LNCaP clone FGC (cell line): ENCODE measurements around the gene CES3.

ENCODE experiments used
- DNase-seq: peaks from one replicate; pipeline ENCODE4 v3.0.0-alpha.2; 2011; ENCODE audit warnings: low read depth
- H3K4me3 ChIP-seq: 2 replicates; pipeline ENCODE4 v1.5.1; 2011; ENCODE audit warnings: mild to moderate bottlenecking, low read depth, low read length, control low read depth
- TF ChIP-seq, protein P1 (sequence below): IDR thresholded peaks from 2 replicates; pipeline ENCODE4 v1.5.1; 2012; ENCODE audit warnings: mild to moderate bottlenecking; ENCODE audit not compliant: control insufficient read depth, insufficient read depth; ENCODE audit errors: extremely low read depth

CES3 gene

DNA sequence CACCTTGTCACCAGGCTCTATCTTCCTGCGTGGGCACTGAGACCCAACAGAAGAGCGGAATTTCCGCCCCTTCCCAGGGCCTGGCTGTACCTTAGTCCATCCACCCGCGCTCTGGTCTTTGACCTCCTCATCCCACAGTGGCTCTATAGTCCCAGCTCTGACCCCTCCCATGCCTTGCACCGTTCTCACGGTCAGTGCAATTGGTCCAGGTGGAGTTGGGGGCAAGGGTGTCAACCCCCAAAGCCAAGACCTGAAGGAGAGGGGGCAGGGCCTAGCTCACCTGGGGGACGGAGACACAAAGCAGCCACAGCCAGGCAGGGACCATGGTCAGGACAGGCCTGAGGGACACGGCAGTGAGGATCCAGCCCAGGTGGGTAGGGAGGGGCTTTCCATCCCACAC is 43.3 kb upstream of the CES3 start:
- TF ChIP-seq, protein P1, sequence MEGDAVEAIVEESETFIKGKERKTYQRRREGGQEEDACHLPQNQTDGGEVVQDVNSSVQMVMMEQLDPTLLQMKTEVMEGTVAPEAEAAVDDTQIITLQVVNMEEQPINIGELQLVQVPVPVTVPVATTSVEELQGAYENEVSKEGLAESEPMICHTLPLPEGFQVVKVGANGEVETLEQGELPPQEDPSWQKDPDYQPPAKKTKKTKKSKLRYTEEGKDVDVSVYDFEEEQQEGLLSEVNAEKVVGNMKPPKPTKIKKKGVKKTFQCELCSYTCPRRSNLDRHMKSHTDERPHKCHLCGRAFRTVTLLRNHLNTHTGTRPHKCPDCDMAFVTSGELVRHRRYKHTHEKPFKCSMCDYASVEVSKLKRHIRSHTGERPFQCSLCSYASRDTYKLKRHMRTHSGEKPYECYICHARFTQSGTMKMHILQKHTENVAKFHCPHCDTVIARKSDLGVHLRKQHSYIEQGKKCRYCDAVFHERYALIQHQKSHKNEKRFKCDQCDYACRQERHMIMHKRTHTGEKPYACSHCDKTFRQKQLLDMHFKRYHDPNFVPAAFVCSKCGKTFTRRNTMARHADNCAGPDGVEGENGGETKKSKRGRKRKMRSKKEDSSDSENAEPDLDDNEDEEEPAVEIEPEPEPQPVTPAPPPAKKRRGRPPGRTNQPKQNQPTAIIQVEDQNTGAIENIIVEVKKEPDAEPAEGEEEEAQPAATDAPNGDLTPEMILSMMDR, result no peak

DNA sequence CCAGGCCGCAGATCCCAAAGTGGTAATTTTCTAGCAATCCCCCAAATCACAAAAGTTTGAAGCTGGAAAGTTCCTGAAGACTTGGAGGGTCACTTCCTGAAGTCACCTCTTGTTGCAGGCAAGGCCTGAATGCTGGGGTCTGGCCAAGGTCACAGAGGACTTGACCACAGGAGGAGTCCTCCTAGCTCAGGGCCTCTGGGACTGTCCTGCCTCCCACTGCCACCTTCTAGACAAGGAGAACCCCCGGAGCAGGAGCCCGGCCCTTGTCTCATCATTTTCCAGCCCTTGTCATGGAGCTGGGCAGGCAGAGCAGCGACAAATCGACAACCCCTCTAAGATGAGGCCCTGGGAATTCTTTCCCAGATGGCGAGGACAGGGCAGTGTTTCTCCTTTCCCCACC is 42.7 kb upstream of the CES3 start:
- no peak overlapping the region for H3K4me3 ChIP-seq
- no peak for DNase-seq
- TF ChIP-seq, protein P1, result no peak

More for the DNA sequence above, 43.3 kb upstream of the CES3 start:
- H3K4me3 ChIP-seq, result no peak overlapping the region
- no peak for DNase-seq

DNA sequence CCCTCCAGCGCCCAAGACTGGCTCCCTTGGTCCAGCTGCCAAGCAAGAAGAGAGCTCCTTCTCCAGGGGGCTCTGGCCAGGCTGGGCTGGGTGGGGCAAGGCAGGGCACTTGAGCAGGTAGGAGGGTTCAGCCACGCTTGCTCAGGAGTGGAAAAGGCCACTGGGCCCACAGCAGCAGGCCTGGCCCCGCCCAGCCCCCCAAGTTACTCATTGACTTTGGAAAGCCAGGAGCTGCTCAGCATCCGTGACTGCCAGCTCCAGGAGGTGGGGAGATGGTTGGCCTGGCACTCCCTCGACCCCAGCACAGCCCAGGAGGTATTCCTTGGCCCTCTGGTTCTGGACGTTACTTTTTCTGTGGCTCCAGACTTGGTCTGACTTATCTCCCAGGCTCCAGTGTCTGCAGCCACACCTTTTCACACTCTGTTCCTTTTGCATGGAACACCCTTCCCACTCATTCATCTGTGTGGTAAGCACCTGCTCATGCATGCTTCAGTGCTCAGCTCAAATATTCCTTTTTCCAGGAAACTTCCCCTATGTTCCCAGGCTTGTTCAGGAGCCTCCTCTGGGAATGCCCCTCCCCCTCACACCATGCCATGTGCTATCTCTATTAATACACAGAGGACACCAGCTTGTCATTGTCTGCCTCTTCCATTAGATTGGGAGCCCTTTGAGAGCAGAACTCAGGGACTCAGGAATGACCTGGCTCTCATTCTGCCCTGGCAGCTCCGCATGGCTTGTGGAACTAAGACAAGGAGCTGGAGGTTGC is 42.1 kb upstream of the CES3 start, which contains the start of gene CDH16:
Gene CDH16 (minus strand): TSS at position 83 of the 766 bp plus-strand sequence. CDS start 820 bp downstream, outside the sequence.
- no peak for DNase-seq
- TF ChIP-seq, protein P1, result no peak
- no peak within 1 kb of the TSS for H3K4me3 ChIP-seq

DNA sequence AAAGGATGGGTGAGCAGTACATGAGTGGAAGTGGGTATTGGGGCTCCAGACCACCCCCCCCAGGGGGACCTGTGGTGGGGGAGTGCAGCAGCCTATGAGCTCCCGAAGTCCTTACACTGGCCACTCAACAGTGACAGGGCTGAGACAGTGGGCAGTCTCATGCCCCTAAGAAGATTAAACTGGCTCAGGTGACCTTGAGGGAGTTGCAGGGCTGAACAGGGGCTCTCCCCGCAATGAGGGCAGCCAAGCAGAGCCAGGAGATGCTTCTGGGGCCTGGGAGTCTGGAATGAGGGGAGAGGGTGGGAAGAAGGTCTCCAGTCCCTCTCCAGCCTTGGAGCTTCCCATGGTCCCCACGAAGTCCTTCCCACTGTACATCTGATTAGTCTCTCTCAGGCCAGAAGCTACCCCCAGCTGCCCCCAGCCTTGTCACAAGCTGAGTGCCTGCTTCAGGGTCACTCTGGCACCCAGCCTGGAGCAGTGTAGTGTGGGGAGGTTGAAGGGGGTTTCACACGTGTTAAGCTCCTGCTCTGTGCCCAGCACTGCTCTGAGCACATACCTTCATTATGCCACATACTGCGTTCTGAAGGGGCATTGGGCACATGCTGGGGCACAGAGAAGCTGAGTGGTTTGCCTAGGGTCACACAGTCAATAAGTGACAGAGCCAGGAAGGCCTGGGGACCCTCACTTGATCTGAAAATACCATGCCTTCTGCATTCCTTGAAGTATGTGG is 41.3 kb upstream of the CES3 start:
- no peak for DNase-seq
- no peak overlapping the region for H3K4me3 ChIP-seq
- TF ChIP-seq, protein P1, result no peak

DNA sequence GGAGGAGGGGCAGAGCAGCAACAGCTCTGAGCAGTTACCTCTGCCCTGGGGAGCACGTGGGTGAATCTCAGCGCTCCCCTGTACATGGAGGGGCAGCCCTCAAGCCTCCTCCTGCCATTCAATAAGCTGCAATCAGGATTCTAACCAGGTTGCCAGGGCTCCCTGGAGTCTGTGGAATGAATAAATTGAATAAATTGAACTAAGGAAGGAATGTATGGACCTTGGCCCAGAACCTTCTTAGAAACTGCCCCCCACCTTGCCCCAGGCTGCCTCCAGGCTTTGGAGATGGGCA is 40.8 kb upstream of the CES3 start:
- TF ChIP-seq, protein P1, result no peak
- no peak for DNase-seq
- no peak overlapping the region for H3K4me3 ChIP-seq

DNA sequence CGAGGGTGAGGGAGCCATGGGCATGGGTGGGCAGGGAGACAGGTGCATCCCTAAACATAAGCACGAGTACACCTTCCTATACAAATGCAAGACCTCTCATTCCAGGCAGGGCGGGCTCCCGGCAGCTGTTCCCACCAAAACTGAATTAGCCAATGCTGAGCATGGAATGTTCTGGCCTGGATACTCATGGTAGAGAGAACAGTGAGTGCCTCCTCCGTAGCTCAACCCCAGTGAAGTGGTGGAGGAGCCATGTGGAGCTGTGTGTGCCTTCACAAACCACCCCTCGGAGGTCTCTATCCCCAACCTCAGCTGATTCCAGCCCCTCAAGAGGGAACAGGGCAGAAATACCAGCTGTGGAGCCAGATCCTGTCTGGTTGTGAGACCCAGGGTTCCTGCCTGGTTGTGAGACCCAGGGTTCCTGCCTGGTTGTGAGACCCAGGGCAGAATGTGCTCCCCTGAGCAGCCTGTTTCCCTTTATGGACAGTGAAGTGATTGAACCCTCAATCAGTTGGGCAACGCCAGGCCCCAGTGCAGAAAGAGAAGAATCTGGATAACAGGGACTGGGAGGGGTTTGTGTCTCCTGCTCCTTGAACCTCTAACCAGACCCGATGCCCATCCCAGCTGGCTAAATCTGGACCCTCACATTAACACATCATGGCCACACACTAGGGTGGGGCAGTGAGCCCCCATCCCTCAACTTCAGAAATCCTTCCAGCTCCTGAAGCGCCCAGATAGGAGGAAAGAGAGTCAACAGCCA is 40.0 kb upstream of the CES3 start:
- no peak overlapping the region for H3K4me3 ChIP-seq
- TF ChIP-seq, protein P1, result no peak
- DNase-seq, result no peak
